Liver (tissue), 9 donors: Measurements from ENCODE around the gene VAV3. TPM values are rescaled to one million over a fixed set of nuclear protein-coding genes. Genes with fewer than 3 reads are reported as not detected.

Experiments
- DNase-seq: peaks from one replicate; pipeline ENCODE4 v3.0.0-alpha.2; 2017; ENCODE audit warnings: low spot score
- H3K27ac ChIP-seq, 2 donors: one replicate each; pipeline ENCODE4 v1.7.0; 2013; ENCODE audit warnings: inconsistent platforms in 2 of 2, low read length in 2 of 2, control low read depth in 1 of 2, low read depth in 1 of 2, mild to moderate bottlenecking in 1 of 2
- H3K27me3 ChIP-seq, 4 donors: one replicate each; pipeline versions ENCODE4 v1.6.1 to v1.7.0; 2013; ENCODE audit warnings: low read length in 3 of 4, inconsistent platforms in 1 of 4, mild to moderate bottlenecking in 1 of 4, moderate library complexity in 1 of 4; ENCODE audit not compliant: control insufficient read depth in 4 of 4, insufficient read depth in 4 of 4
- H3K36me3 ChIP-seq, 4 donors: one replicate each; pipeline versions ENCODE4 v1.6.1 to v1.7.0; 2013; ENCODE audit warnings: low read length in 3 of 4, mild to moderate bottlenecking in 3 of 4, low read depth in 1 of 4, moderate library complexity in 1 of 4; ENCODE audit not compliant: control insufficient read depth in 4 of 4, insufficient read depth in 3 of 4
- H3K4me1 ChIP-seq, 4 donors: one replicate each; pipeline versions ENCODE4 v1.6.1 to v1.7.0; 2013; ENCODE audit warnings: low read length in 3 of 4, mild to moderate bottlenecking in 3 of 4, moderate library complexity in 1 of 4; ENCODE audit not compliant: control insufficient read depth in 4 of 4, insufficient read depth in 4 of 4
- H3K4me3 ChIP-seq, 3 donors: one replicate each; pipeline versions ENCODE4 v1.6.1 to v1.7.0; 2013; ENCODE audit warnings: low read length in 3 of 3, control low read depth in 1 of 3, low read depth in 1 of 3, mild to moderate bottlenecking in 1 of 3
- H3K9ac ChIP-seq, 2 donors: one replicate each; pipeline ENCODE4 v1.7.0; 2013; ENCODE audit warnings: low read length in 2 of 2, mild to moderate bottlenecking in 2 of 2, moderate library complexity in 2 of 2, control low read depth in 1 of 2, low read depth in 1 of 2
- H3K9me3 ChIP-seq, 4 donors: one replicate each; pipeline versions ENCODE4 v1.6.1 to v1.7.0; 2013; ENCODE audit warnings: low read length in 3 of 4; ENCODE audit not compliant: control insufficient read depth in 4 of 4
- EGR1 ChIP-seq, 2 donors: IDR thresholded peaks; 2 replicates each; pipeline ENCODE4 v1.6.1; 2016 to 2018; ENCODE audit warnings: antibody characterized with exemption in 2 of 2, low read depth in 2 of 2
- FOXA1 ChIP-seq: IDR thresholded peaks from 2 replicates; pipeline ENCODE4 v1.6.1; 2016; ENCODE audit warnings: antibody characterized with exemption
- FOXA2 ChIP-seq: IDR thresholded peaks from 2 replicates; pipeline ENCODE4 v1.6.1; 2016; ENCODE audit warnings: antibody characterized with exemption
- GABPA ChIP-seq, 2 donors: IDR thresholded peaks in 1 of 2; conservative IDR thresholded peaks in 1 of 2; 2 replicates each; pipeline ENCODE4 v1.6.1; 2016; ENCODE audit warnings: antibody characterized with exemption in 2 of 2, mild to moderate bottlenecking in 1 of 2, moderate library complexity in 1 of 2
- HNF4G ChIP-seq: IDR thresholded peaks from 2 replicates; pipeline ENCODE4 v1.6.1; 2016; ENCODE audit warnings: antibody characterized with exemption
- JUND ChIP-seq, 2 donors: IDR thresholded peaks; 2 replicates each; pipeline ENCODE4 v1.6.1; 2016; ENCODE audit warnings: antibody characterized with exemption in 2 of 2
- NR2F2 ChIP-seq: IDR thresholded peaks from 2 replicates; pipeline ENCODE4 v1.6.1; 2016; ENCODE audit warnings: antibody characterized with exemption
- RAD21 ChIP-seq, 2 donors: IDR thresholded peaks; 2 replicates each; pipeline ENCODE4 v1.6.1; 2016; ENCODE audit warnings: antibody characterized with exemption in 2 of 2, mild to moderate bottlenecking in 2 of 2
- REST ChIP-seq: IDR thresholded peaks from 2 replicates; pipeline ENCODE4 v1.6.1; 2016; ENCODE audit warnings: antibody characterized with exemption, mild to moderate bottlenecking
- RXRA ChIP-seq, 2 donors: IDR thresholded peaks; 2 replicates each; pipeline ENCODE4 v1.6.1; 2017 to 2018; ENCODE audit warnings: antibody characterized with exemption in 2 of 2, mild to moderate bottlenecking in 1 of 2
- SP1 ChIP-seq: IDR thresholded peaks from 2 replicates; pipeline ENCODE4 v1.6.1; 2018; ENCODE audit warnings: antibody characterized with exemption, mild to moderate bottlenecking
- TAF1 ChIP-seq: conservative IDR thresholded peaks from 2 replicates; pipeline ENCODE4 v1.6.1; 2016; ENCODE audit warnings: antibody characterized with exemption, mild to moderate bottlenecking
- YY1 ChIP-seq: IDR thresholded peaks from 2 replicates; pipeline ENCODE4 v1.6.1; 2016; ENCODE audit warnings: antibody characterized with exemption, mild to moderate bottlenecking
- ZBTB33 ChIP-seq: IDR thresholded peaks from 2 replicates; pipeline ENCODE4 v1.6.1; 2016; ENCODE audit warnings: antibody characterized with exemption
- WGBS: extraction: QIAGEN DNeasy Blood & Tissue Kit; methylation state at CpG from one replicate; pipeline ENCODE4 v1.1.7; 2013; 5-methylcytosine and 5-hydroxymethylcytosine counted together
- polyA plus RNA-seq, 2 donors: library from polyadenylated mRNA; stranded (reverse) in 1 of 2; unstranded in 1 of 2; fragments of 200-250 nt in 1 of 2; fragments of >200 nt in 1 of 2; fragmentation: Nextera tagmentation in 1 of 2; extraction: Ambion mirVana in 1 of 2; gene quantifications; one replicate each; pipeline versions ENCODE4 v1.2.1 to v1.2.3, GENCODE V29; 2013 to 2015
- total RNA-seq, 2 donors: library from RNA; depleted of rRNA; stranded (reverse); fragments of >200 nt; gene quantifications; one replicate each; pipeline ENCODE4 v1.2.3, GENCODE V29; 2014
- TF ChIP-seq, protein P1 (sequence below): IDR thresholded peaks from 2 replicates; pipeline ENCODE4 v1.6.1; 2016; ENCODE audit warnings: antibody characterized with exemption
- TF ChIP-seq, protein P2 (sequence below): fragments of 150-350 bp; IDR thresholded peaks from 2 replicates; pipeline ENCODE4 v1.5.1; 2017; ENCODE audit warnings: improper control_type of control experiment, low read depth, low read length; ENCODE audit not compliant: missing input control
- donor health status: healthy.
- donor health status: healthy.
- donor health status: healthy.
- donor health status: healthy.
- donor health status: healthy.

Gene VAV3
- total and polyA plus RNA-seq, 4 donors = 0.46 to 4.8 (median 2.7) TPM

GRCh38 chr1:107990606-107991005 lies 25.6 kb upstream of the VAV3 start (continued):
- TF ChIP-seq RAD21 (IDR thresholded peaks at IDR 0.05) = no peak
- no peak for TF ChIP-seq GABPA (IDR thresholded peaks at IDR 0.05 in 1 of 2, conservative IDR thresholded peaks at IDR 0.05 in 1 of 2)
- TF ChIP-seq EGR1 (IDR thresholded peaks at IDR 0.05; ENCODE audit: low read depth in 2 of 2) = no peak
- no peak for TF ChIP-seq RXRA (IDR thresholded peaks at IDR 0.05)
- TF ChIP-seq JUND (IDR thresholded peaks at IDR 0.05) = no peak
- TF ChIP-seq HNF4G = no peak
- TF ChIP-seq, protein P1, sequence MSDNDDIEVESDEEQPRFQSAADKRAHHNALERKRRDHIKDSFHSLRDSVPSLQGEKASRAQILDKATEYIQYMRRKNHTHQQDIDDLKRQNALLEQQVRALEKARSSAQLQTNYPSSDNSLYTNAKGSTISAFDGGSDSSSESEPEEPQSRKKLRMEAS = no peak
- TF ChIP-seq FOXA1 = no peak

GRCh38 chr1:107981277-107981676 lies 16.3 kb upstream of the VAV3 start:
- no peak overlapping the region for H3K27ac ChIP-seq
- 74% methylated on average over 7 of the region's 7 CpGs for WGBS
- DNase-seq = no peak
- no peak overlapping the region for H3K4me3 ChIP-seq
- no peaks in the 10 kb centered on the region for H3K36me3 ChIP-seq
- H3K27me3 ChIP-seq = peaks cover 0 to 8% (median 0%) of the 10 kb centered on the region in 4 donors
- H3K9ac ChIP-seq = no peak overlapping the region
- no peaks in the 10 kb centered on the region for H3K9me3 ChIP-seq
- H3K4me1 ChIP-seq = no peaks in the 10 kb centered on the region
- TF ChIP-seq REST (no peak), NR2F2 (no peak)

DNA sequence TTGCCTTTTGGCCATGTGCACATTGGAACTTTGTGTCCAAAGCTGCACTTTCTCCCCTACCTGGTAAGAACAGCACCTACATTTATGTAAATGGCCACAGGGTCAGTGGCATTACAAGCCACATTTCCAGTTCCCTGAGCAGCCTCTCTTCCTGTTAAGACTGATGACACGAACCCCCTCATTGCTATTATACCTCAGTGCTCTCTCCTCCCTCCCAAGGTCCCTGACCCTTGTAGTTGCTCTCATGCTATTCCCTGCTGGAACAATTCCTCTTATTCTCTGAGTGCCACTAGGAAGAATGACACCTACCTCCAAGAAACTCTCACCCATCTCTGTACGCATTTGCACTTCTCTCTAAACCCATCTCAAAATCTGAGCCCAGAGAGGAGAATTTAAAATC lies 14.9 kb upstream of the VAV3 start:
- H3K27ac ChIP-seq = no peak overlapping the region
- DNase-seq = no peak
- no peaks in the 10 kb centered on the region for H3K4me1 ChIP-seq
- H3K9ac ChIP-seq = no peak overlapping the region
- 40% methylated on average over 2 of the region's 2 CpGs for WGBS
- TF ChIP-seq NR2F2 (no peak), SP1 (no peak), ZBTB33 (no peak), RAD21 (IDR thresholded peaks at IDR 0.05) (no peak), RXRA (IDR thresholded peaks at IDR 0.05) (no peak), TAF1 (no peak), HNF4G (no peak), FOXA2 (no peak), YY1 (no peak)
- TF ChIP-seq, protein P2, sequence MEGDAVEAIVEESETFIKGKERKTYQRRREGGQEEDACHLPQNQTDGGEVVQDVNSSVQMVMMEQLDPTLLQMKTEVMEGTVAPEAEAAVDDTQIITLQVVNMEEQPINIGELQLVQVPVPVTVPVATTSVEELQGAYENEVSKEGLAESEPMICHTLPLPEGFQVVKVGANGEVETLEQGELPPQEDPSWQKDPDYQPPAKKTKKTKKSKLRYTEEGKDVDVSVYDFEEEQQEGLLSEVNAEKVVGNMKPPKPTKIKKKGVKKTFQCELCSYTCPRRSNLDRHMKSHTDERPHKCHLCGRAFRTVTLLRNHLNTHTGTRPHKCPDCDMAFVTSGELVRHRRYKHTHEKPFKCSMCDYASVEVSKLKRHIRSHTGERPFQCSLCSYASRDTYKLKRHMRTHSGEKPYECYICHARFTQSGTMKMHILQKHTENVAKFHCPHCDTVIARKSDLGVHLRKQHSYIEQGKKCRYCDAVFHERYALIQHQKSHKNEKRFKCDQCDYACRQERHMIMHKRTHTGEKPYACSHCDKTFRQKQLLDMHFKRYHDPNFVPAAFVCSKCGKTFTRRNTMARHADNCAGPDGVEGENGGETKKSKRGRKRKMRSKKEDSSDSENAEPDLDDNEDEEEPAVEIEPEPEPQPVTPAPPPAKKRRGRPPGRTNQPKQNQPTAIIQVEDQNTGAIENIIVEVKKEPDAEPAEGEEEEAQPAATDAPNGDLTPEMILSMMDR = no peak
- TF ChIP-seq, protein P1 = no peak
- peaks cover 0 to 8% (median 0%) of the 10 kb centered on the region in 4 donors for H3K27me3 ChIP-seq
- H3K4me3 ChIP-seq = no peak overlapping the region
- no peaks in the 10 kb centered on the region for H3K36me3 ChIP-seq
- H3K9me3 ChIP-seq = no peaks in the 10 kb centered on the region
